Keratinocyte (primary cell): Measurements from ENCODE around the gene MZT1. TPM values are rescaled to one million over a fixed set of nuclear protein-coding genes. Genes with fewer than 3 reads are reported as not detected.

ENCODE experiments used
- DNase-seq: peaks from one replicate; pipeline ENCODE4 v3.0.0-alpha.2; 2011; ENCODE audit warnings: low read depth, missing footprints, low spot score
- FAIRE-seq: peaks from 2 replicates; lab custom pipeline; 2011; peaks lifted over from hg19 to GRCh38; lab: Jason Lieb, UNC
- H2AFZ ChIP-seq: 2 replicates; pipeline ENCODE4 v1.6.0; 2012; ENCODE audit warnings: low read length, control low read depth, inconsistent platforms; ENCODE audit not compliant: control insufficient read depth
- H3K27ac ChIP-seq: 2 replicates; pipeline ENCODE4 v1.5.1; 2011; ENCODE audit warnings: low read length; ENCODE audit not compliant: control insufficient read depth, insufficient read depth
- H3K27me3 ChIP-seq: 3 replicates; pipeline ENCODE4 v1.6.0; 2011; ENCODE audit warnings: low read length; ENCODE audit not compliant: control insufficient read depth, insufficient read depth; ENCODE audit errors: extremely low read depth
- H3K36me3 ChIP-seq, 2 experiments: 2 replicates in 1 of 2; 3 replicates in 1 of 2; pipeline ENCODE4 v1.5.1; 2011; ENCODE audit warnings: low read length in 2 of 2, mild to moderate bottlenecking in 1 of 2; ENCODE audit not compliant: control insufficient read depth in 2 of 2, insufficient read depth in 2 of 2; ENCODE audit errors: extremely low read depth in 1 of 2
- H3K4me1 ChIP-seq: 3 replicates; pipeline ENCODE4 v1.5.1; 2011; ENCODE audit warnings: low read length; ENCODE audit not compliant: control insufficient read depth, insufficient read depth; ENCODE audit errors: extremely low read depth
- H3K4me2 ChIP-seq: 3 replicates; pipeline ENCODE4 v1.6.0; 2011; ENCODE audit warnings: low read depth, low read length; ENCODE audit not compliant: control insufficient read depth, insufficient read depth; ENCODE audit errors: extremely low read depth
- H3K4me3 ChIP-seq, 3 experiments: fragments of 200-600 bp in 1 of 3; sonication (generic) in 1 of 3; 2 replicates in 2 of 3; 3 replicates in 1 of 3; pipeline ENCODE4 v1.5.1; 2011 to 2016; ENCODE audit warnings: low read length in 3 of 3, mild to moderate bottlenecking in 3 of 3, control low read depth in 2 of 3, inconsistent platforms in 1 of 3, low read depth in 1 of 3, mixed read lengths in 1 of 3, mixed run types in 1 of 3, moderate library complexity in 1 of 3; ENCODE audit not compliant: control insufficient read depth in 2 of 3, insufficient read depth in 2 of 3; ENCODE audit errors: extremely low read depth in 1 of 3
- H3K79me2 ChIP-seq: 2 replicates; pipeline ENCODE4 v1.6.0; 2012; ENCODE audit warnings: low read length; ENCODE audit not compliant: control insufficient read depth, insufficient read depth
- H3K9ac ChIP-seq: 3 replicates; pipeline ENCODE4 v1.6.0; 2011; ENCODE audit warnings: low read length; ENCODE audit not compliant: control insufficient read depth, insufficient read depth; ENCODE audit errors: extremely low read depth
- H3K9me1 ChIP-seq: 3 replicates; pipeline ENCODE4 v1.6.0; 2011; ENCODE audit warnings: low read length; ENCODE audit not compliant: control insufficient read depth, insufficient read depth; ENCODE audit errors: extremely low read depth
- H3K9me3 ChIP-seq: 2 replicates; pipeline ENCODE4 v1.5.1; 2012; ENCODE audit warnings: low read depth, low read length; ENCODE audit not compliant: control insufficient read depth
- H4K20me1 ChIP-seq: 3 replicates; pipeline ENCODE4 v1.6.0; 2011; ENCODE audit warnings: low read length; ENCODE audit not compliant: control insufficient read depth, insufficient read depth; ENCODE audit errors: extremely low read depth
- CTCF ChIP-seq, 3 experiments: IDR thresholded peaks in 1 of 3; conservative IDR thresholded peaks in 1 of 3; optimal IDR thresholded peaks in 1 of 3; 2 replicates in 2 of 3; 3 replicates in 1 of 3; pipeline versions ENCODE3 to v1.5.1; 2011; ENCODE audit warnings: low read length in 3 of 3, mild to moderate bottlenecking in 3 of 3, moderate library complexity in 2 of 3, control low read depth in 1 of 3, inconsistent platforms in 1 of 3; ENCODE audit not compliant: insufficient read depth in 2 of 3; ENCODE audit errors: extremely low read depth in 1 of 3
- EZH2 ChIP-seq: IDR thresholded peaks from one replicate; pipeline ENCODE4 v1.6.1; 2012; ENCODE audit warnings: inconsistent platforms, mild to moderate bottlenecking, low read length, moderate library complexity
- dilution Hi-C: fragments of 300-500 bp; cut with MboI; formaldehyde crosslinking; loops from one replicate; pipeline ENCODE4 v1.7.0; 2020; ENCODE audit warnings: low sequenced_read_pairs; ENCODE audit not compliant: extremely low pct_ligation_motif_present
- polyA minus RNA-seq, 3 experiments: library from RNA; depleted of rRNA, polyadenylated mRNA; stranded (reverse); fragments of >200 nt; gene quantifications; 1 replicate in 1 of 3; 2 replicates in 1 of 3; 3 replicates in 1 of 3; pipeline ENCODE4 v1.2.3, GENCODE V29; 2011
- polyA plus RNA-seq, 5 experiments: library from polyadenylated mRNA; depleted of rRNA in 3 of 5; stranded (reverse) in 3 of 5; stranded (forward) in 1 of 5; unstranded in 1 of 5; fragments of >200 nt; gene quantifications; 1 replicate in 1 of 5; 2 replicates in 3 of 5; 3 replicates in 1 of 5; pipeline versions ENCODE4 v1.2.1 to v1.2.3, GENCODE V29; 2011 to 2012; ENCODE audit warnings: missing spikeins in 2 of 5, low read depth in 1 of 5, low replicate concordance in 1 of 5

The MZT1 gene
- polyA plus RNA-seq = 4.6 to 13.7 TPM (median 7.6 TPM) in 3 replicates
- 13.8 TPM for polyA plus RNA-seq (2011; ENCODE audit: low read depth)
- polyA plus RNA-seq (2011; cell fraction: cytosol; rRNA removed) = 4.8 and 8.3 TPM in 2 replicates
- polyA plus RNA-seq (2011; cell fraction: nucleus; rRNA removed) = 1.6 and 2.8 TPM in 2 replicates
- polyA plus RNA-seq (2012; ENCODE audit: low replicate concordance) = 7.5 and 10.5 TPM in 2 replicates
- 0.26 to 2.3 TPM (median 0.82 TPM) in 3 replicates for polyA minus RNA-seq
- polyA minus RNA-seq (2011; cell fraction: cytosol; rRNA and poly(A)+ RNA removed) = 3.3 TPM
- 0.53 and 1.4 TPM in 2 replicates for polyA minus RNA-seq (2011; cell fraction: nucleus; rRNA and poly(A)+ RNA removed)

GRCh38 chr13:72727417-72728289, at the start of gene MZT1, which contains the start of gene BORA:
Gene MZT1, minus strand, starts transcription at chr13:72727629. Its CDS starts 27 bp downstream, at chr13:72727602.
Gene BORA, plus strand, starts transcription at chr13:72727923. Its CDS starts 1,018 bp downstream, at chr13:72728941.
- no peak for TF ChIP-seq EZH2
- TF ChIP-seq CTCF (optimal IDR thresholded peaks at IDR 0.05 in 1 of 3, IDR thresholded peaks at IDR 0.05 in 1 of 3, conservative IDR thresholded peaks at IDR 0.05 in 1 of 3; ENCODE audit: extremely low read depth in 1 of 3, insufficient read depth in 2 of 3, low read length in 3 of 3) = no peak
- peaks cover 13% of the 10 kb centered on the region for H3K4me1 ChIP-seq
- DNase-seq (peak; percentile 40), FAIRE-seq (peak; percentile 87)
- dilution Hi-C loops = no loop called here
- H3K79me2 ChIP-seq = peaks cover 75% of the 10 kb centered on the region
- no peaks in the 10 kb centered on the region for H3K9me1 ChIP-seq
- peak within 1 kb of the TSS; percentile 97 for H2AFZ ChIP-seq
- H3K4me3 ChIP-seq = peak within 1 kb of the TSS; percentile 53 to 90 (median 85)
- peak within 1 kb of the TSS; percentile 83 for H3K9ac ChIP-seq
- no peaks in the 10 kb centered on the region for H4K20me1 ChIP-seq
- no peaks in the 10 kb centered on the region for H3K9me3 ChIP-seq
- no peaks in the 10 kb centered on the region for H3K36me3 ChIP-seq
- peak within 1 kb of the TSS; percentile 91 for H3K4me2 ChIP-seq
- peak within 1 kb of the TSS; percentile 71 for H3K27ac ChIP-seq
- H3K27me3 ChIP-seq = no peaks in the 10 kb centered on the region

GRCh38 chr13:72774019-72774418, 46.6 kb upstream of the MZT1 start:
- H3K9ac ChIP-seq = no peak overlapping the region
- no peak overlapping the region for H2AFZ ChIP-seq
- H3K27ac ChIP-seq = peak overlapping the region; percentile 40
- no peak for FAIRE-seq
- peaks cover 23% of the 10 kb centered on the region for H3K79me2 ChIP-seq
- peak; percentile 35 for DNase-seq
- H3K4me1 ChIP-seq = peaks cover 5% of the 10 kb centered on the region
- no peak overlapping the region for H3K4me3 ChIP-seq
- H3K4me2 ChIP-seq = no peak overlapping the region
- no peaks in the 10 kb centered on the region for H3K9me3 ChIP-seq
- no peaks in the 10 kb centered on the region for H4K20me1 ChIP-seq
- dilution Hi-C loops = no loop called here
- H3K9me1 ChIP-seq = no peaks in the 10 kb centered on the region
- no peak for TF ChIP-seq CTCF (optimal IDR thresholded peaks at IDR 0.05 in 1 of 3, IDR thresholded peaks at IDR 0.05 in 1 of 3, conservative IDR thresholded peaks at IDR 0.05 in 1 of 3; ENCODE audit: extremely low read depth in 1 of 3, insufficient read depth in 2 of 3, low read length in 3 of 3)
- TF ChIP-seq EZH2 = no peak
- H3K36me3 ChIP-seq = peaks cover 20 to 51% of the 10 kb centered on the region in 2 experiments
- no peaks in the 10 kb centered on the region for H3K27me3 ChIP-seq
